Upper lobe of left lung (tissue), 4 donors: ENCODE data around the gene TPCN1.

Experiments used
- CTCF ChIP-seq, 6 experiments: fragments of 450-650 bp in 4 of 6; fragments of 200-600 bp in 2 of 6; sonication (generic) in 2 of 6; IDR thresholded peaks; one replicate each; pipeline ENCODE4 v1.5.1; 2016 to 2019; ENCODE audit warnings: antibody characterized with exemption in 6 of 6
- EP300 ChIP-seq, 4 donors: sonication (generic); formaldehyde crosslinking; IDR thresholded peaks; one replicate each; pipeline ENCODE4 v1.5.1; 2017; ENCODE audit warnings: antibody characterized with exemption in 4 of 4, control low read depth in 2 of 4
- POLR2A ChIP-seq, 4 donors: fragments of 450-650 bp; IDR thresholded peaks; one replicate each; pipeline ENCODE4 v1.5.1; 2016 to 2017; ENCODE audit warnings: antibody characterized with exemption in 4 of 4, mild to moderate bottlenecking in 2 of 4
- POLR2AphosphoS5 ChIP-seq, 2 donors: sonication (generic); formaldehyde crosslinking; IDR thresholded peaks; one replicate each; pipeline ENCODE4 v1.5.1; 2017; ENCODE audit warnings: antibody characterized with exemption in 2 of 2

GRCh38 chr12:113267621-113268020, 46.4 kb downstream of the TPCN1 start:
- no peak for TF ChIP-seq EP300 (IDR thresholded peaks at IDR 0.05)
- TF ChIP-seq CTCF (IDR thresholded peaks at IDR 0.05), result no peak
- no peak for TF ChIP-seq POLR2AphosphoS5 (IDR thresholded peaks at IDR 0.05)
- TF ChIP-seq POLR2A (IDR thresholded peaks at IDR 0.05), result no peak
